Measurements from ENCODE around the gene DPPA3. TPM values are rescaled to one million over a fixed set of nuclear protein-coding genes. Genes with fewer than 3 reads are reported as not detected.

DPPA3 gene
- total RNA-seq, 2 donors from 2014 or later: 1.3 to 4.6 TPM

DNA sequence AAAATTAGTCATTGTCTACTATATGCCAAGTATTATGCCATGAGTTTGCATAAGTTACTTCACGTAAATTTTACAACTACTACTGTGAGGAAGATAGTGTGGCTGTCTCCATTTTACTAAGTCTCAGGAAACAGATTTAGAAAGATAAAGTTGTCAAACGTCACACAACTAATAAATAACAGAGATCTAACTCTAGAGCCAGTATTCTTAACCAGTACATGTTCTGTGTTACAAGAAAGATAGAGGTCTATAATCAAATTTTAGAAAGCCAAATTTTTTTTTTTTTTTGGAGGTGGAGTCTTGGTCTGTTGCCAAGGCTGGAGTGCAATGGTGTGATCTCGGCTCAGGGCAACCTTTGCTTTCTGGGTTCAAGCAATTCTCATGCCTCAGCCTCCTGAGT lies 21.8 kb downstream of the DPPA3 start:
- peaks cover 1% of the 10 kb centered on the region for H3K9me3 ChIP-seq (ENCODE audit: control insufficient read depth, low read length)
- H3K36me3 ChIP-seq (ENCODE audit: control insufficient read depth, insufficient read depth, low read length): no peaks in the 10 kb centered on the region
- Mint-ChIP-seq H3K27ac (no peak overlapping the region), H3K4me1 (peaks cover 18% of the 10 kb centered on the region), H3K9me3 (peaks cover 9% of the 10 kb centered on the region), H3K4me3 (no peak overlapping the region), H3K36me3 (ENCODE audit: low read depth) (no peaks in the 10 kb centered on the region), H3K27me3 (ENCODE audit: insufficient read depth) (peaks cover under 1% of the 10 kb centered on the region)
- H3K4me1 ChIP-seq (ENCODE audit: control insufficient read depth, insufficient read depth, low read length): no peaks in the 10 kb centered on the region
- H3K9ac ChIP-seq (ENCODE audit: extremely low read depth, low read length, poor library complexity, severe bottlenecking): no peak overlapping the region
- H3K27me3 ChIP-seq (ENCODE audit: control insufficient read depth, insufficient read depth, low read length, poor library complexity, severe bottlenecking): no peaks in the 10 kb centered on the region
- no peak for DNase-seq
- TF ChIP-seq, protein P1, sequence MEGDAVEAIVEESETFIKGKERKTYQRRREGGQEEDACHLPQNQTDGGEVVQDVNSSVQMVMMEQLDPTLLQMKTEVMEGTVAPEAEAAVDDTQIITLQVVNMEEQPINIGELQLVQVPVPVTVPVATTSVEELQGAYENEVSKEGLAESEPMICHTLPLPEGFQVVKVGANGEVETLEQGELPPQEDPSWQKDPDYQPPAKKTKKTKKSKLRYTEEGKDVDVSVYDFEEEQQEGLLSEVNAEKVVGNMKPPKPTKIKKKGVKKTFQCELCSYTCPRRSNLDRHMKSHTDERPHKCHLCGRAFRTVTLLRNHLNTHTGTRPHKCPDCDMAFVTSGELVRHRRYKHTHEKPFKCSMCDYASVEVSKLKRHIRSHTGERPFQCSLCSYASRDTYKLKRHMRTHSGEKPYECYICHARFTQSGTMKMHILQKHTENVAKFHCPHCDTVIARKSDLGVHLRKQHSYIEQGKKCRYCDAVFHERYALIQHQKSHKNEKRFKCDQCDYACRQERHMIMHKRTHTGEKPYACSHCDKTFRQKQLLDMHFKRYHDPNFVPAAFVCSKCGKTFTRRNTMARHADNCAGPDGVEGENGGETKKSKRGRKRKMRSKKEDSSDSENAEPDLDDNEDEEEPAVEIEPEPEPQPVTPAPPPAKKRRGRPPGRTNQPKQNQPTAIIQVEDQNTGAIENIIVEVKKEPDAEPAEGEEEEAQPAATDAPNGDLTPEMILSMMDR (conservative IDR thresholded peaks at IDR 0.05): no peak
- H3K27ac ChIP-seq (ENCODE audit: low read depth, low read length): no peak overlapping the region
- WGBS, 2 experiments (ENCODE audit: insufficient coverage in 1 of 2, insufficient read length in 1 of 2): 70% methylated on average over 3 of the region's 3 CpGs; no CpG with 5 or more reads in 1 of the 2 experiments
- no peak overlapping the region for H3K4me3 ChIP-seq (ENCODE audit: low read length)

DNA sequence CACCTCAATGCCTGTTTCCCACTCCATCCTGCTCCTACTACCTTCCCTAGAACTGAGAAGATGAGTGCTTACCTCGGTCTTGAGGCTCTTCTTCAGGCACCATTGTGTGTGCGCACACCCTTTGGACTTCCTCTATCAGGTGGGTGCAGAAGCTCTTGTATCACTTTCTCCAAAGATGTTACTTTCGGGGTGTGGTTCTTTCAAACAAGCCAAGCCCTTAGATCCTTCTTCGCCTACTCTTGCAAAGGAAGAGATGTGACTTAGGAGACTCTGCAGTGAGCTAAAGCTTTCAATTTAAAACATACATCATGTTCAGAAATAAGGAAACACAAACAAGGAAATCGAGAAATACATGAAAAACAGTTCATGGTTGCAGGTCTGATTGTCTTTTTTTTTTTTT lies 36.0 kb downstream of the DPPA3 start, which contains the start of gene CLEC4C:
TSS of gene CLEC4C (minus strand) at position 130 of the 400 bp plus-strand sequence. CDS start at position 103, 27 bp downstream.
- Histone ChIP-seq H3K9ac (ENCODE audit: extremely low read depth, low read length, poor library complexity, severe bottlenecking) (no peak within 1 kb of the TSS), H3K27ac (ENCODE audit: low read depth, low read length) (no peak within 1 kb of the TSS), H3K9me3 (ENCODE audit: control insufficient read depth, low read length) (peaks cover 7% of the 10 kb centered on the region), H3K36me3 (ENCODE audit: control insufficient read depth, insufficient read depth, low read length) (no peaks in the 10 kb centered on the region), H3K4me1 (ENCODE audit: control insufficient read depth, insufficient read depth, low read length) (no peaks in the 10 kb centered on the region), H3K27me3 (ENCODE audit: control insufficient read depth, insufficient read depth, low read length, poor library complexity, severe bottlenecking) (no peaks in the 10 kb centered on the region), H3K4me3 (ENCODE audit: low read length) (no peak within 1 kb of the TSS)
- 99 to 100% methylated on average over 2 to 4 of the region's 5 CpGs for WGBS, 2 experiments (ENCODE audit: insufficient coverage in 1 of 2, insufficient read length in 1 of 2)
- peaks cover 26% of the 10 kb centered on the region for H3K9me3 Mint-ChIP-seq
- H3K4me1 Mint-ChIP-seq: no peaks in the 10 kb centered on the region
- no peak for DNase-seq
- H3K36me3 Mint-ChIP-seq (ENCODE audit: low read depth): peaks cover 2% of the 10 kb centered on the region
- no peak within 1 kb of the TSS for H3K4me3 Mint-ChIP-seq
- no peak within 1 kb of the TSS for H3K27ac Mint-ChIP-seq
- TF ChIP-seq, protein P1 (conservative IDR thresholded peaks at IDR 0.05): no peak
- peaks cover 4% of the 10 kb centered on the region for H3K27me3 Mint-ChIP-seq (ENCODE audit: insufficient read depth)

DNA sequence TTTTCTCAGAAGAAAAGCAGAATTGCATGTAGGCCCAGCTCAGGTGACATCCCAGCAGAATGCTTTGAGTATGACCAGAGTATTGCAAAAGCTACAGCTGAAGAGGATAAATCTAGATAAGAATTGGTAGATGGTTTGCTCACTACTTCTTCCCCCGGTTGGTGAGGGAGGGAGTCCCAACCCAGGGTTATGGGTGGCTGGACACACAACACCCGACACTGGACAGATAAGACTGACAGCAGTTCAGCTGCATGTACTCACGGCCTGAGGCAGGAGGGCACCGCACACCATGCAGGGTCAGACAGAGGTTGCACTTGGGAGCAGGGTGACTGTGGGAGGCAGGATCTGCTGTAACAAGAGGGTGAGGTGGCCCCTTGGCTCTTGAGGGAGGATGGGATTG lies 37.6 kb downstream of the DPPA3 start:
- Histone ChIP-seq H3K9me3 (ENCODE audit: control insufficient read depth, low read length) (peaks cover 4% of the 10 kb centered on the region), H3K36me3 (ENCODE audit: control insufficient read depth, insufficient read depth, low read length) (no peaks in the 10 kb centered on the region), H3K27me3 (ENCODE audit: control insufficient read depth, insufficient read depth, low read length, poor library complexity, severe bottlenecking) (no peaks in the 10 kb centered on the region), H3K27ac (ENCODE audit: low read depth, low read length) (no peak overlapping the region), H3K9ac (ENCODE audit: extremely low read depth, low read length, poor library complexity, severe bottlenecking) (no peak overlapping the region), H3K4me3 (ENCODE audit: low read length) (no peak overlapping the region), H3K4me1 (ENCODE audit: control insufficient read depth, insufficient read depth, low read length) (no peaks in the 10 kb centered on the region)
- H3K36me3 Mint-ChIP-seq (ENCODE audit: low read depth): peaks cover 2% of the 10 kb centered on the region
- H3K27ac Mint-ChIP-seq: no peak overlapping the region
- DNase-seq: no peak
- TF ChIP-seq, protein P1 (conservative IDR thresholded peaks at IDR 0.05): no peak
- H3K4me3 Mint-ChIP-seq: no peak overlapping the region
- H3K9me3 Mint-ChIP-seq: peaks cover 31% of the 10 kb centered on the region
- WGBS, 2 experiments (ENCODE audit: insufficient coverage in 1 of 2, insufficient read length in 1 of 2): 77 to 88% methylated on average over 1 to 4 of the region's 4 CpGs
- peaks cover 4% of the 10 kb centered on the region for H3K27me3 Mint-ChIP-seq (ENCODE audit: insufficient read depth)
- no peaks in the 10 kb centered on the region for H3K4me1 Mint-ChIP-seq
